ENCODE measurements around the gene HECTD4. TPM values are rescaled to one million over a fixed set of nuclear protein-coding genes. Genes with fewer than 3 reads are reported as not detected.

Gene HECTD4
- total and polyA plus RNA-seq, 4 donors = 4.3 to 80.1 (median 25.5) TPM

GRCh38 chr12:112424126-112424525, 41.9 kb upstream of the HECTD4 start:
- Histone ChIP-seq H3K9ac (ENCODE audit: low read depth in 1 of 2, low read length in 2 of 2) (no peak overlapping the region), H3K27ac (ENCODE audit: low read depth in 1 of 2, low read length in 2 of 2) (no peak overlapping the region), H3K4me1 (ENCODE audit: control insufficient read depth in 4 of 4, insufficient read depth in 4 of 4, low read length in 3 of 4) (peaks cover 10 to 37% (median 33%) of the 10 kb centered on the region in 4 donors), H3K36me3 (ENCODE audit: control insufficient read depth in 4 of 4, insufficient read depth in 3 of 4, low read depth in 1 of 4, low read length in 3 of 4) (no peaks in the 10 kb centered on the region), H3K4me3 (ENCODE audit: low read depth in 1 of 3, low read length in 3 of 3) (no peak overlapping the region), H3K9me3 (ENCODE audit: control insufficient read depth in 4 of 4, low read length in 3 of 4) (no peaks in the 10 kb centered on the region), H3K27me3 (ENCODE audit: control insufficient read depth in 4 of 4, insufficient read depth in 4 of 4, low read length in 3 of 4) (no peaks in the 10 kb centered on the region)
- 95% methylated on average over 3 of the region's 3 CpGs for WGBS
- TF ChIP-seq HNF4G (IDR thresholded peaks at IDR 0.05) = no peak
- no peak for TF ChIP-seq YY1 (IDR thresholded peaks at IDR 0.05)
- TF ChIP-seq FOXA1 (IDR thresholded peaks at IDR 0.05) = no peak
- no peak for TF ChIP-seq HNF4A (conservative IDR thresholded peaks at IDR 0.05)
- no peak for TF ChIP-seq NR2F2 (IDR thresholded peaks at IDR 0.05)
- TF ChIP-seq EGR1 (IDR thresholded peaks at IDR 0.05; ENCODE audit: low read depth in 2 of 2) = no peak
- no peak for TF ChIP-seq RXRA (IDR thresholded peaks at IDR 0.05)
- TF ChIP-seq ZBTB33 (IDR thresholded peaks at IDR 0.05) = no peak
- no peak for TF ChIP-seq CTCF (IDR thresholded peaks at IDR 0.05; ENCODE audit: low read depth, low read length, missing input control)
- no peak for TF ChIP-seq REST (IDR thresholded peaks at IDR 0.05)
- no peak for TF ChIP-seq JUND (IDR thresholded peaks at IDR 0.05)
- TF ChIP-seq ATF3 (IDR thresholded peaks at IDR 0.05) = no peak
- TF ChIP-seq RAD21 (IDR thresholded peaks at IDR 0.05) = no peak
- TF ChIP-seq MAX (IDR thresholded peaks at IDR 0.05) = no peak
- TF ChIP-seq SP1 (IDR thresholded peaks at IDR 0.05) = no peak
- TF ChIP-seq FOXA2 (IDR thresholded peaks at IDR 0.05) = no peak
- no peak for TF ChIP-seq GABPA (IDR thresholded peaks at IDR 0.05 in 1 of 2, conservative IDR thresholded peaks at IDR 0.05 in 1 of 2)
- no peak for TF ChIP-seq TAF1 (conservative IDR thresholded peaks at IDR 0.05)
- no peak for DNase-seq (ENCODE audit: low spot score)

Data from liver (tissue), 9 donors.